ENCODE data around the gene DMWD. TPM values are rescaled to one million over a fixed set of nuclear protein-coding genes. Genes with fewer than 3 reads are reported as not detected.

DMWD gene
- polyA plus RNA-seq, 1 experiment, result 13.9 TPM

DNA sequence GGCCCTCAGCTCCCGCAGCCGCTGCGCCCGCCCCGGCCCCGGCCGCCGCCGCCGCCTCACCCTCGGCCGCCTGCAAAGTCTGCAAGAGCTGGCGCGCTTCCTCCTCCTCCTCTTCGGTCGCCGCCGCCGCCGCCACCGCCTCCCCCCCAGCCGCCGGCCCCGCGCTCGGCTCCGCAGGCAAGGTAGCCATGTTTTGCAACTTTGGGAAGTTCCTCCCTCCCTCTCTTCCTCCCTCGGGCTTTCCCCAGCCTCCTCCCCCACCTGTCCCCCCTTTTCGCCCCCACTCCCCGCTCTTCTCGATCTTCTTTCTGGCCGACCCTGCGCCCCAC is 24.0 kb downstream of the DMWD start:
- POLR2A ChIA-PET, result interaction anchor here (1.0 to 4.7 kb wide), 16 partner anchors 11 to 115 kb away, joined by 3 to 50 read pairs (median 9); partner anchors contain the start of genes DMPK, DMWD, FBXO46 and QPCTL
- peak overlapping the region; percentile 81 for H3K27ac ChIP-seq (ENCODE audit: low read depth, low read length)
- CTCF ChIA-PET, result interaction anchor here (0.5 to 1.0 kb wide), 2 partner anchors 16 to 310 kb away, joined by 3 read pairs; no protein-coding TSS in a partner anchor
- H3K9me3 ChIP-seq (ENCODE audit: control insufficient read depth, insufficient read depth, low read length), result no peaks in the 10 kb centered on the region; the same call in 1 of the 2 replicates
- no peaks in the 10 kb centered on the region for H3K27me3 ChIP-seq (ENCODE audit: control insufficient read depth, insufficient read depth, low read length)
- peak overlapping the region; percentile 67 for H3K4me3 ChIP-seq (ENCODE audit: low read depth, low read length)
- TF ChIP-seq, protein P1, sequence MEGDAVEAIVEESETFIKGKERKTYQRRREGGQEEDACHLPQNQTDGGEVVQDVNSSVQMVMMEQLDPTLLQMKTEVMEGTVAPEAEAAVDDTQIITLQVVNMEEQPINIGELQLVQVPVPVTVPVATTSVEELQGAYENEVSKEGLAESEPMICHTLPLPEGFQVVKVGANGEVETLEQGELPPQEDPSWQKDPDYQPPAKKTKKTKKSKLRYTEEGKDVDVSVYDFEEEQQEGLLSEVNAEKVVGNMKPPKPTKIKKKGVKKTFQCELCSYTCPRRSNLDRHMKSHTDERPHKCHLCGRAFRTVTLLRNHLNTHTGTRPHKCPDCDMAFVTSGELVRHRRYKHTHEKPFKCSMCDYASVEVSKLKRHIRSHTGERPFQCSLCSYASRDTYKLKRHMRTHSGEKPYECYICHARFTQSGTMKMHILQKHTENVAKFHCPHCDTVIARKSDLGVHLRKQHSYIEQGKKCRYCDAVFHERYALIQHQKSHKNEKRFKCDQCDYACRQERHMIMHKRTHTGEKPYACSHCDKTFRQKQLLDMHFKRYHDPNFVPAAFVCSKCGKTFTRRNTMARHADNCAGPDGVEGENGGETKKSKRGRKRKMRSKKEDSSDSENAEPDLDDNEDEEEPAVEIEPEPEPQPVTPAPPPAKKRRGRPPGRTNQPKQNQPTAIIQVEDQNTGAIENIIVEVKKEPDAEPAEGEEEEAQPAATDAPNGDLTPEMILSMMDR (IDR thresholded peaks at IDR 0.05; ENCODE audit: low read depth, low read length), result no peak
- DNase-seq (ENCODE audit: low read depth, low spot score), result no peak

DNA sequence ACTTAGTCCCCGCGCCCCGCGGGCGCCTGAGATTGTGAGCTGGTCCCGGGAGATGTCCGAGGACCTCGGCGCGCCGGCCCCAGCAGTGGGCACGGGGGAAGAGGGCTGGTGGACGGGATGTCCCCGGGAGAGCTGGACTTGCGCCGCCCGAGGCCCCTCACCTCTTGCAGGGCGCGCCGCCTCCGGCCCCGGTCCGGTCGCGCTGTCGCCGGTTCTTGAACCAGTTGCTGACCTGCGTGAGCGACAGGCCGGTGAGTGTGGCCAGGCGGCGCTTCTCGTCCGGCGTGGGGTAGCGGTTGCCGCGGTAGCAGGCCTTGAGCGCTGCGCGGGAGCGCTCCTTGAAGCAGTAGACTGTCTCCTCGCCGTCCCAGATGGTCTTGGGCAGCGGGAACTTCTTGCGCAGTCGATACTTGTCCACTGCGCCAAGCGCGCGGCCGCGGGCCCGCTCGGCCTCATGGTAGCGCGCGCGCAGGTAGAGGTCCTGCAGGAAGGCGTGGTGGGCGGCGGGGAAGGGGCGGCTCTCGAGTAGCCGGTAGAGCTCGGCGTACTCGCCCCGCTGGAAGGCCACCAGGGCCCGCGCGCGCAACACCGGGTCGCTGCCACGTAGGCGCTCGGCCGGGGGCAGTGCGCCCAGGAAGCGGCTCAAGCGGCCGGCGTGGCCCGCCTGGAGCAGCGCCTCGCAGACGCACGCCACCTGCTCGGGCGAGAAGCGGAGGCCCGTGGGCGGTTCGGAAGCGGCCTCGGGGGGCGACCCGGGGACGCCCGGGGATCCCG is 24.6 kb downstream of the DMWD start:
- POLR2A ChIA-PET, result interaction anchor here (0.8 to 4.7 kb wide), 10 partner anchors 15 to 115 kb away, joined by 3 to 50 read pairs (median 10); partner anchors contain the start of genes DMPK, DMWD, FBXO46 and QPCTL
- Histone ChIP-seq H3K27me3 (ENCODE audit: control insufficient read depth, insufficient read depth, low read length) (no peaks in the 10 kb centered on the region), H3K27ac (ENCODE audit: low read depth, low read length) (peak overlapping the region; percentile 78), H3K4me3 (ENCODE audit: low read depth, low read length) (peak overlapping the region; percentile 67), H3K9me3 (ENCODE audit: control insufficient read depth, insufficient read depth, low read length) (no peaks in the 10 kb centered on the region; the same call in 1 of the 2 replicates)
- DNase-seq (ENCODE audit: low read depth, low spot score), result no peak
- CTCF ChIA-PET, result interaction anchor here (0.9 to 1.4 kb wide), 2 partner anchors 36 to 76 kb away, joined by 3 to 6 read pairs; partner anchors contain the start of gene QPCTL
- TF ChIP-seq, protein P1 (IDR thresholded peaks at IDR 0.05; ENCODE audit: low read depth, low read length), result no peak

DNA sequence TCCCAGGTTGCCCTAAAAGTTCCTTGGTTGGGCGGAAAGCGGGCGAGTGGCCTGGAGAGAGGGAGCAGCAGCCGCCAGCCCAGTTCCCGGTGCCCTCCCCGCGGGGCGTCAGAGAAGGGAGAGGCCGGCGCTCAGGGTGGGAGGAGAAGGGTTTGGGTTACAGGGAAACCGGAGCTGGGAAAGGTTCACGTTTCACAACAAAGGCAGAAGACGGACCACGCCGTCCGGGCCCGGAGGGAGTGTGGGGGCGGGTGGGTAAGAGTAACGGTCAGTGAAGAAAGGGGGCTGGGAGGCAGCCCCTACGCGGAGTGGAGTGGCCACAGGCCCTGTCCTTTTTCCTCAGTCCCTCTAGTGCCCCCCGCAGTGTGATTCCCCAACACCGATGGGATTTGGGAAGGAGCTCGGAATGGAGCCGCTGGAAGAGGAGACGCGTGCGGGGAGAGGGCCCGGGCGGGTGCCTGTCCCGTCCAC is 25.2 kb downstream of the DMWD start:
- peak; percentile 69 for DNase-seq (ENCODE audit: low read depth, low spot score)
- Histone ChIP-seq H3K27ac (ENCODE audit: low read depth, low read length) (peak overlapping the region; percentile 91), H3K4me3 (ENCODE audit: low read depth, low read length) (peak overlapping the region; percentile 67), H3K9me3 (ENCODE audit: control insufficient read depth, insufficient read depth, low read length) (no peaks in the 10 kb centered on the region; the same call in 1 of the 2 replicates), H3K27me3 (ENCODE audit: control insufficient read depth, insufficient read depth, low read length) (no peaks in the 10 kb centered on the region)
- CTCF ChIA-PET, result interaction anchor here (0.9 to 1.4 kb wide), 2 partner anchors 35 to 75 kb away, joined by 3 to 6 read pairs; partner anchors contain the start of gene QPCTL
- TF ChIP-seq, protein P1 (IDR thresholded peaks at IDR 0.05; ENCODE audit: low read depth, low read length), result no peak
- POLR2A ChIA-PET, result interaction anchor here (0.8 to 4.7 kb wide), 8 partner anchors 14 to 114 kb away, joined by 4 to 50 read pairs (median 10); partner anchors contain the start of genes DMPK, FBXO46, QPCTL and SNRPD2

DNA sequence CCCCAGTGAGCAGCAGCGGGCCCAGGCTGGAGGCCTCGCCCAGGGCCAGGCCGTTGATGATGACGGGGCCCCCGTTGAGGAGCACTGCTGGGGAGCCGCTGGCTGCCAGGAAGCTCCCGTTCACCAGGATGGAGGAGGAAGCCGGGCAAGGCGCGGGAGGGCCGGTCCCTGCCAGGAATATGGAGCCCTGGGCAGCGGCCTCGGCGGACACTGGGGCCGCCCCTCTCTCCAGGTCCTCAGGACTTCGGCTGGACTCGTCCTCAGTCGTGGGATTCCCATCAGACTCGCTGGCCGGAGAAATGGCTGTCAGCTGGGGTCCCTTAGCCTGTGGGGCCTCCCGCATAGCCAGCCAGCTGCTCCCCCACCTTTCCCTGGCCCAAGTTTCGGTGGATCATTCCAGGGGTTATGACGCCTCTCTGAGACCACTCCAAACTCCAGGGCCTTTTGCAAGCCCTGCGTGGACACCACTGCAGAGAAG is 25.7 kb downstream of the DMWD start:
- POLR2A ChIA-PET, result interaction anchor here (0.8 to 4.7 kb wide), 7 partner anchors 13 to 74 kb away, joined by 4 to 50 read pairs (median 10); partner anchors contain the start of genes DMPK, FBXO46, QPCTL and SNRPD2

More for the DNA sequence above, 25.7 kb downstream of the DMWD start:
- Histone ChIP-seq H3K27ac (ENCODE audit: low read depth, low read length) (peak overlapping the region; percentile 91), H3K27me3 (ENCODE audit: control insufficient read depth, insufficient read depth, low read length) (no peaks in the 10 kb centered on the region), H3K9me3 (ENCODE audit: control insufficient read depth, insufficient read depth, low read length) (no peaks in the 10 kb centered on the region; the same call in 1 of the 2 replicates), H3K4me3 (ENCODE audit: low read depth, low read length) (peak overlapping the region; percentile 67)
- TF ChIP-seq, protein P1 (IDR thresholded peaks at IDR 0.05; ENCODE audit: low read depth, low read length), result no peak
- DNase-seq (ENCODE audit: low read depth, low spot score), result no peak
- CTCF ChIA-PET, result interaction anchor here (1.4 kb wide), 1 partner anchor 74 kb away, joined by 6 read pairs; the partner anchor contains the start of gene QPCTL
